Activated CD4-positive, alpha-beta memory T cell treated with anti-CD3 and anti-CD28 coated beads, Interleukin-2, amount 10 ng/mL, durations not matched to agents 7 days and 5 days (primary cell): ENCODE results near the gene MYO1A. TPM values are rescaled to one million over a fixed set of nuclear protein-coding genes. Genes with fewer than 3 reads are reported as not detected.
A peak's percentile ranks its signal among the peaks of the same experiment; 100 is the strongest.
"Not testable (repeated sequence)": the region's sequence is repeated elsewhere in the genome, so short reads cannot be mapped to it uniquely, and the experiment has no call there.

Experiments
- CTCF ChIA-PET: fragments of 350-600 bp; sonication (Branson Sonifier 250); formaldehyde crosslinking; loops from one replicate; lab custom pipeline; 2021; ENCODE audit warnings: antibody characterized with exemption, inconsistent platforms; lab: Charles Lee
- POLR2A ChIA-PET: fragments of 350-600 bp; sonication (Branson Sonifier 250); formaldehyde crosslinking; loops from one replicate; lab custom pipeline; 2021; ENCODE audit warnings: antibody characterized with exemption; lab: Charles Lee
- DNase-seq: peaks from one replicate; pipeline ENCODE4 v3.0.0-alpha.2; 2020
- H3K27ac Mint-ChIP-seq: one replicate; pipeline ENCODE4 v1.8.0; 2021; ENCODE audit warnings: mild to moderate bottlenecking, mixed read lengths
- H3K27me3 Mint-ChIP-seq: one replicate; pipeline ENCODE4 v1.8.0; 2021; ENCODE audit warnings: mixed read lengths
- H3K36me3 Mint-ChIP-seq: one replicate; pipeline ENCODE4 v1.8.0; 2021; ENCODE audit warnings: low read depth, mixed read lengths
- H3K4me1 Mint-ChIP-seq: one replicate; pipeline ENCODE4 v1.8.0; 2021; ENCODE audit warnings: mixed read lengths
- H3K4me3 Mint-ChIP-seq: one replicate; pipeline ENCODE4 v1.8.0; 2021; ENCODE audit warnings: mild to moderate bottlenecking, mixed read lengths
- H3K9me3 Mint-ChIP-seq: one replicate; pipeline ENCODE4 v1.8.0; 2021; ENCODE audit warnings: mixed read lengths
- total RNA-seq, 2 experiments: library from RNA; stranded (reverse); gene quantifications; one replicate each; pipeline ENCODE4 v1.2.3, GENCODE V29; 2021

Gene MYO1A
- total RNA-seq, 2 experiments from 2014 or later = 0.28 to 0.65 TPM

DNA sequence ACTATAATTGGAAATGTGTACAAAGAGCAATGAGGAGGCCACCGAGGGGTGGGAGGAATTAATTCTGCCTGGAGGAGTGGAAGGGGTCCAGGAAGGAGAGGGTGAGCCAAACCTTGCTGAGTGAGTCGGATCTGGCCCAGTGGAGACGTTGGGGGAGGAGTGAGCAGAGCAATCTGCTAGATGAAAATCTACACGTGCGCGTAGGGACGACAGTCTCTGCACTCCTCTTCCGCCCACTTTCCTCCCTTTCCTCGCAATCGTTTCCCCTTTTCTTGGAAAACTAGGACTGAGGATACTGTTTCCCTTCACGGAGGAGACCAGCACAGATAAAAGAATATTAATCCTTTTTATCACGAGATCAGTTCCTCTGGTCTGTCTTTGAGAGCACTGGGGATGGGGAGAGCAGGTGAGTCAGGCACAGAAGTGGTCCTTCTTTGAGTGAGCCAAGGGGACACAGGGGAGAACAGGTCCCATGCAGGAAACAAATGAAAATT is 36.1 kb upstream of the MYO1A start:
- no peaks in the 10 kb centered on the region for H3K27me3 Mint-ChIP-seq
- peak overlapping the region; percentile 89 for H3K4me3 Mint-ChIP-seq
- H3K9me3 Mint-ChIP-seq = no peaks in the 10 kb centered on the region
- ChIA-PET POLR2A (interaction anchor here (1.0 to 14.8 kb wide), 4 partner anchors 16 to 399 kb away, joined by 3 to 247 read pairs (median 3); partner anchors contain the start of genes NACA and STAT6), CTCF (interaction anchor here (5.1 kb wide), 1 partner anchor 26 kb away, joined by 28 read pairs; the partner anchor contains the start of gene STAT6)
- H3K36me3 Mint-ChIP-seq = peaks cover 7% of the 10 kb centered on the region
- H3K4me1 Mint-ChIP-seq = peaks cover 48% of the 10 kb centered on the region
- no peak for DNase-seq
- peak overlapping the region; percentile 79 for H3K27ac Mint-ChIP-seq

DNA sequence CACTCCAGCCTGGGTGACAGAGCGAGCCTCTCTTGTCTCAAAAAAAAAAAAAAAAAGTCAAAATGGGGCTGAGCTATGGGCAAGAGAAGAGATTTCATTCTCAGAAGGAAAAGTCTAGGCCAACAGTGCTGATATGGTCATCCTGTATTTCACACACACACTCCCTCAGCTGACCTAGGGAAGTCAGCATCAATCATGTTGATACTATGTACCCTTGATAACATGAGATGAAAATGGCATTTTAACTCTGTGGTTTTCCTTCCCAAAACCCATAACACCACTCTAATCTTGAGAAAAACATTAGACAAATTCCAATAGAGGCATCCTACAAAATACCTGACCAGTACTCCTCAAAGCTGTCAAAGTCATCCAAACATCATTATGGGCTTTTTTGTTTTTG is 30.9 kb upstream of the MYO1A start:
- POLR2A ChIA-PET = interaction anchor here (1.3 to 13.1 kb wide), 5 partner anchors 9 to 445 kb away, joined by 4 to 200 read pairs (median 17); partner anchors contain the start of genes NAB2 and STAT6
- H3K27me3 Mint-ChIP-seq = no peaks in the 10 kb centered on the region

GRCh38 chr12:57079821-57080220 is 29.9 kb upstream of the MYO1A start:
- no peaks in the 10 kb centered on the region for H3K9me3 Mint-ChIP-seq
- H3K36me3 Mint-ChIP-seq = peaks cover 20% of the 10 kb centered on the region
- ChIA-PET CTCF (interaction anchor here (0.9 to 6.1 kb wide), 13 partner anchors 8 to 163 kb away, joined by 3 to 70 read pairs (median 4); partner anchors contain the start of genes SHMT2 and STAT6), POLR2A (interaction anchor here (0.9 to 13.1 kb wide), 18 partner anchors 10 to 720 kb away, joined by 3 to 200 read pairs (median 8); partner anchors contain the start of genes NAB2, PRIM1, SHMT2 and STAT2)
- no peak for DNase-seq
- H3K4me3 Mint-ChIP-seq = no peak overlapping the region
- H3K27me3 Mint-ChIP-seq = no peaks in the 10 kb centered on the region
- peak overlapping the region; percentile 97 for H3K27ac Mint-ChIP-seq
- peaks cover 35% of the 10 kb centered on the region for H3K4me1 Mint-ChIP-seq

More for the DNA sequence above, 30.9 kb upstream of the MYO1A start:
- DNase-seq = no peak
- Mint-ChIP-seq H3K36me3 (peaks cover 20% of the 10 kb centered on the region), H3K4me1 (peaks cover 45% of the 10 kb centered on the region), H3K4me3 (no peak overlapping the region), H3K9me3 (no peaks in the 10 kb centered on the region), H3K27ac (peak overlapping the region; percentile 40)
- CTCF ChIA-PET = interaction anchor here (0.6 to 6.1 kb wide), 3 partner anchors 12 to 47 kb away, joined by 3 to 70 read pairs (median 24); partner anchors contain the start of gene STAT6

DNA sequence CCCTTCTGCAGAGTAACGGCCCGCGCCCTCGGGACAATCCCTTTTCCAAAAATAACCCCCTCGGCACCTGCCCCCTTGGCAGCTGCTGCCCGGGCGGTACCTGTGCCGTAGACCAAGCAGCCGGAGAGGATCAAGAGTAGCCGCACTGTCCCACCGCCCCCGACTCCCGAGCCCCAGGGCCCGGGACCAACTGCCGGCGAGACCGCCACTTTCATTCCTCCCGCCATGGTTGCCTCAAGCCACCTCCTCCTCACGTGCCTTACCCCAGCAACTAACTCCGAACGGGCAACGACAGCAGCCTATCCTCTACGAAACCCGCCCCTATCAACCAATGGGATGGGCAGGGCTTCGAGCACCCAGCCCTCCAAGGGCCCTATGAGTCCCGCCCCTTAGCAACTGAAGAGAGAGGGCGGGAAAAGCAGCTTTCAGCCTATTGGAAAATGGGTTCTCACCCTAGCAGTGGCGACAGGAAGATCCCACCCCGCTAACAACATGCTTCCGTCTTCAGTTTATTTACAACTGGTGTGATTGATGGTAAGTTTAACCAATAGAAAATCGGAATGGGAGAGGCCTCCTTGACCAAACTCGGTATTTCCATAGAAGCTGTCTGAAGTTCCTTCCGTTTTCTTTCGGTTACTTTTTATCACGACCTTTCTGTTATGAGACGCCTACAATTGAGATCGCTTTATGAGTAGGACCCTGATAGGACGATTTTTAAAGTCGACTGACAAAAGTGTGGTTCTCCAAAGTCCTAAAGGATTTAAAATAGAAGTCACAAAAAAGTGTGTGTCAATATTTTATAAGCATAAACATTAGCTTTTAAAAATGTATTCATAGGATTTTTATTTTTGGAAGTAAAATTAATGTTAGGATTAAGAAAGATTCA is 28.8 kb upstream of the MYO1A start, which contains the start of gene NEMP1:
NEMP1 (minus strand) TSS at position 273 of the 886 bp plus-strand sequence; CDS start at position 227, 46 bp downstream.
- peak within 1 kb of the TSS; percentile 97 for H3K27ac Mint-ChIP-seq
- H3K4me1 Mint-ChIP-seq = peaks cover 35% of the 10 kb centered on the region
- peak within 1 kb of the TSS; percentile 97 for H3K4me3 Mint-ChIP-seq
- no peaks in the 10 kb centered on the region for H3K9me3 Mint-ChIP-seq
- no peaks in the 10 kb centered on the region for H3K27me3 Mint-ChIP-seq
- peaks cover 20% of the 10 kb centered on the region for H3K36me3 Mint-ChIP-seq
- peak; percentile 97 for DNase-seq
- ChIA-PET CTCF (interaction anchor here (0.8 to 6.1 kb wide), 18 partner anchors 9 to 325 kb away, joined by 3 to 70 read pairs (median 5); partner anchors contain the start of genes SHMT2 and STAT6), POLR2A (interaction anchor here (0.7 to 13.1 kb wide), 31 partner anchors 9 to 1363 kb away, joined by 3 to 200 read pairs (median 5); partner anchors contain the start of genes BAZ2A, BLOC1S1, LRP1 and NAB2)

DNA sequence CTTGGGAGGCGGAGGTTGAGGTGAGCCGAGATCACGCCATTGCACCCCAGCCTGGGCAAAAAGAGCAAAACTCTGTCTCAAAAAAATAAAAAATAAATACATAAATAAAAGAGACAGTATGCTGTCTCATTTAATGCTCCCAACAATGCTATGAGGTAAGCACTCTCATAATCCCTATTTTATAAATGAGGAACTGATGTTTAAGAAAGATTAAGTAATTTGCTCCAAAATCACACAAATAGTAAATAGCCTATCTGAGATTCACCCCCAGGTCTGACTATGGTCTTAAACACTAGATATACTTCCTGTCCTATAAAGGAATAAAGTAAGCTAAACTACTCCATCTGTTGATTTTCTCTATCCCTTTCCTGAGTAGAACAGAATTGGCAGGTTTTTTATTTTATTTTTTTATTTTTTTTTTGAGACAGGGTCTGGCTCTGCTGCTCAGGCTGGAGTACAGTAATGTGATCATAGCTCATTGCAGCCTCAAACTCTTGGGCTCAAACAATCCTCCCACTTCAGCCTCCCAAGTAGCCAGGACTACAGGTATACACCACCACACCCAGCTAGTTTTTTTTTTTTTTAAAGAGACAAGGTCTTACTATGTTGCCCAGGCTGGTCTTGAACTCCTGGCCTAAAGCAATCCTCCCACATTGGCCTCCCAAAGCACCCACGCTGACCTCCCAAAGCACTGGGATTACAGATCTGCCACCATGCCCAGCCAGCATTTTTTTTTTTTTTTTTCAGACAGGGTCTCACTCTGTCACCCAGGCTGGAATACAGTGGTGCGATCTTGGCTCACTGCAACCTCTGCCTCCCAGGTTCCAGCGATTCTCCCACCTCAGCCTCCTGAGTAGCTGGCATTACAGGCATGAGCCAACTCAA is 23.9 kb upstream of the MYO1A start:
- CTCF ChIA-PET = interaction anchor here (1.1 to 8.0 kb wide), 6 partner anchors 8 to 50 kb away, joined by 4 to 230 read pairs (median 9); partner anchors contain the start of genes NAB2 and STAT6
- peaks cover 48% of the 10 kb centered on the region for H3K4me1 Mint-ChIP-seq
- H3K27ac Mint-ChIP-seq, H3K27me3 Mint-ChIP-seq, H3K4me3 Mint-ChIP-seq, DNase-seq, H3K9me3 Mint-ChIP-seq: not testable (repeated sequence)
- POLR2A ChIA-PET = interaction anchor here (0.6 to 13.1 kb wide), 4 partner anchors 16 to 37 kb away, joined by 3 to 200 read pairs (median 4); partner anchors contain the start of gene STAT6
- H3K36me3 Mint-ChIP-seq = peaks cover 51% of the 10 kb centered on the region

GRCh38 chr12:57072661-57073060 is 22.7 kb upstream of the MYO1A start:
- no peak for DNase-seq
- Mint-ChIP-seq H3K4me1 (peaks cover 46% of the 10 kb centered on the region), H3K36me3 (peaks cover 50% of the 10 kb centered on the region), H3K9me3 (no peaks in the 10 kb centered on the region), H3K27me3 (no peaks in the 10 kb centered on the region), H3K27ac (no peak overlapping the region), H3K4me3 (no peak overlapping the region)
- CTCF ChIA-PET = interaction anchor here (1.2 to 8.0 kb wide), 7 partner anchors 8 to 64 kb away, joined by 4 to 230 read pairs (median 6); partner anchors contain the start of genes NAB2 and STAT6
- POLR2A ChIA-PET = interaction anchor here (13.1 kb wide), 1 partner anchor 39 kb away, joined by 200 read pairs; the partner anchor contains the start of gene STAT6

GRCh38 chr12:57069523-57069922 is 19.6 kb upstream of the MYO1A start:
- Mint-ChIP-seq H3K4me3 (no peak overlapping the region), H3K27ac (peak overlapping the region; percentile 85), H3K4me1 (peaks cover 49% of the 10 kb centered on the region), H3K27me3 (no peaks in the 10 kb centered on the region), H3K9me3 (no peaks in the 10 kb centered on the region), H3K36me3 (peaks cover 60% of the 10 kb centered on the region)
- ChIA-PET POLR2A (interaction anchor here (0.7 to 4.0 kb wide), 7 partner anchors 9 to 344 kb away, joined by 3 to 131 read pairs (median 6); partner anchors contain the start of genes NAB2, NACA, NEMP1 and STAT6), CTCF (interaction anchor here (0.5 to 8.0 kb wide), 33 partner anchors 9 to 1246 kb away, joined by 3 to 230 read pairs (median 4); partner anchors contain the start of genes NAB2, NEMP1, SHMT2 and STAT6)
- DNase-seq = peak; percentile 65

- Mint-ChIP-seq H3K27ac (peak overlapping the region; percentile 56), H3K4me3 (no peak overlapping the region), H3K36me3 (peaks cover 65% of the 10 kb centered on the region), H3K27me3 (no peaks in the 10 kb centered on the region), H3K9me3 (no peaks in the 10 kb centered on the region), H3K4me1 (peaks cover 53% of the 10 kb centered on the region)
- ChIA-PET POLR2A (interaction anchor here (1.0 to 3.1 kb wide), 5 partner anchors 12 to 45 kb away, joined by 3 to 48 read pairs (median 5); partner anchors contain the start of genes MYO1A, NEMP1 and STAT6), CTCF (interaction anchor here (0.6 to 3.0 kb wide), 11 partner anchors 13 to 69 kb away, joined by 3 to 31 read pairs (median 4); partner anchors contain the start of genes NEMP1 and STAT6)
- DNase-seq = no peak
Measured at GRCh38 chr12:57066245-57066644, 16.3 kb upstream of the MYO1A start.

GRCh38 chr12:57063991-57064685 is 14.2 kb upstream of the MYO1A start:
- peak overlapping the region; percentile 62 for H3K4me3 Mint-ChIP-seq
- peaks cover 35% of the 10 kb centered on the region for H3K4me1 Mint-ChIP-seq
- DNase-seq = peak; percentile 54
- H3K27ac Mint-ChIP-seq = peak overlapping the region; percentile 89
- H3K9me3 Mint-ChIP-seq = no peaks in the 10 kb centered on the region
- H3K36me3 Mint-ChIP-seq = peaks cover 64% of the 10 kb centered on the region
- CTCF ChIA-PET = interaction anchor here (1.0 to 3.0 kb wide), 10 partner anchors 9 to 123 kb away, joined by 3 to 31 read pairs (median 4); partner anchors contain the start of gene STAT6
- H3K27me3 Mint-ChIP-seq = no peaks in the 10 kb centered on the region
- POLR2A ChIA-PET = interaction anchor here (1.1 to 3.1 kb wide), 4 partner anchors 14 to 47 kb away, joined by 3 to 48 read pairs (median 24); partner anchors contain the start of genes NEMP1 and STAT6

DNA sequence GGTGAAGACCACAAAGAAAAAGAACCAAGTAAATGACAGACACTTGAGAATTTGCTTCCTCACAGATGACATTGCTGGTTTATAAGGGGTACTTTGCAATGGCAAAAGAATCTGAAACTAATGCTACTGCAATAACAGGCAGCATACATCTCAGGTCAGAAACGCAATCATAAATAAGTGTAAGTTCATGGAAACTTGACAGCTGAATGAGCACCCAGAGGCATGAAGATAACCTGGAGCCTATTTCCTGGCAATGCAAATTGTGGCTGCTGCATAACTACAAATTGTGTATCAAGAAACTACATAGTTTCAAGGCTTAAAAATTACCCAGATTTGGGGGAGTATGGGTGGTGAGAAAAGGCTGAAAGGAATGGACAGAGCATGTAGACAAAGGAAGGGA is 8.5 kb upstream of the MYO1A start:
- no peaks in the 10 kb centered on the region for H3K9me3 Mint-ChIP-seq
- POLR2A ChIA-PET = interaction anchor here (1.4 kb wide), 1 partner anchor 21 kb away, joined by 3 read pairs; no protein-coding TSS in a partner anchor
- peaks cover 63% of the 10 kb centered on the region for H3K36me3 Mint-ChIP-seq
- no peaks in the 10 kb centered on the region for H3K27me3 Mint-ChIP-seq
- peaks cover 13% of the 10 kb centered on the region for H3K4me1 Mint-ChIP-seq
- no peak overlapping the region for H3K27ac Mint-ChIP-seq
- H3K4me3 Mint-ChIP-seq = no peak overlapping the region
- DNase-seq = no peak
- CTCF ChIA-PET = interaction anchor here (1.0 to 2.3 kb wide), 4 partner anchors 8 to 53 kb away, joined by 3 to 7 read pairs (median 4); no protein-coding TSS in a partner anchor
